OCI-LY7 (cell line): Measurements from ENCODE around the gene ZFTA. TPM values are rescaled to one million over a fixed set of nuclear protein-coding genes. Genes with fewer than 3 reads are reported as not detected.

Experiments used
- BruUV-seq: library from RNA; stranded (reverse); fragments of 400-500 nt; replicated peaks from 2 replicates; lab custom pipeline; 2021; lab: Mats Ljungman, UMichigan
- CTCF ChIA-PET: fragments of 300-600 bp; sonication (Branson Sonifier 250); formaldehyde crosslinking; loops from one replicate; lab custom pipeline; 2022; ENCODE audit warnings: antibody characterized with exemption; ENCODE audit not compliant: unreplicated experiment; lab: Charles Lee
- POLR2A ChIA-PET: fragments of 300-600 bp; sonication (Branson Sonifier 250); formaldehyde crosslinking; loops from one replicate; lab custom pipeline; 2022; ENCODE audit warnings: antibody characterized with exemption; lab: Charles Lee
- DNase-seq: peaks from one replicate; pipeline ENCODE4 v3.0.0-alpha.2; 2015; ENCODE audit warnings: low spot score
- H2AFZ ChIP-seq: fragments of 200-600 bp; sonication (generic), shearing (Covaris generic); 2 replicates; pipeline ENCODE4 v1.6.1; 2014; ENCODE audit warnings: mild to moderate bottlenecking, antibody characterized with exemption, low read length, moderate library complexity
- H3K27ac ChIP-seq: fragments of 200-600 bp; sonication (generic); 2 replicates; pipeline ENCODE4 v1.5.1; 2014; ENCODE audit warnings: mixed run types, low read depth, mild to moderate bottlenecking, moderate library complexity, low read length, inconsistent platforms; ENCODE audit not compliant: poor library complexity, severe bottlenecking
- H3K36me3 ChIP-seq: fragments of 200-600 bp; sonication (generic); 2 replicates; pipeline ENCODE4 v1.6.1; 2014; ENCODE audit warnings: mild to moderate bottlenecking, antibody characterized with exemption, low read length, moderate library complexity, mixed read lengths; ENCODE audit not compliant: insufficient read depth
- H3K4me1 ChIP-seq: fragments of 200-600 bp; sonication (generic); 2 replicates; pipeline ENCODE4 v1.5.1; 2014; ENCODE audit warnings: mild to moderate bottlenecking, low read length; ENCODE audit not compliant: insufficient read depth, poor library complexity, severe bottlenecking
- H3K4me2 ChIP-seq: fragments of 200-600 bp; sonication (generic); 2 replicates; pipeline ENCODE4 v1.6.1; 2014; ENCODE audit warnings: mild to moderate bottlenecking, low read length
- H3K4me3 ChIP-seq: fragments of 200-600 bp; sonication (generic); 2 replicates; pipeline ENCODE4 v1.5.1; 2014; ENCODE audit warnings: mild to moderate bottlenecking, low read depth, low read length; ENCODE audit not compliant: poor library complexity, severe bottlenecking
- H3K79me2 ChIP-seq: fragments of 200-600 bp; sonication (generic); 2 replicates; pipeline ENCODE4 v1.6.1; 2016; ENCODE audit warnings: low read depth, mild to moderate bottlenecking, low read length, moderate library complexity, mixed read lengths; ENCODE audit not compliant: insufficient read depth
- H3K9me2 ChIP-seq: fragments of 200-600 bp; sonication (generic); 2 replicates; pipeline ENCODE4 v1.6.1; 2016; ENCODE audit warnings: mild to moderate bottlenecking, low read length, mixed read lengths; ENCODE audit not compliant: insufficient read depth
- H3K9me3 ChIP-seq: fragments of 200-600 bp; sonication (generic); 2 replicates; pipeline ENCODE4 v1.6.1; 2014; ENCODE audit warnings: mild to moderate bottlenecking, mixed run types, low read length, mixed read lengths
- H4K20me1 ChIP-seq: fragments of 200-600 bp; sonication (generic); 2 replicates; pipeline ENCODE4 v1.6.1; 2014; ENCODE audit warnings: mild to moderate bottlenecking, antibody characterized with exemption, low read length, moderate library complexity, mixed read lengths; ENCODE audit not compliant: insufficient read depth
- CTCF ChIP-seq: fragments of 200-600 bp; sonication (generic); conservative IDR thresholded peaks from 2 replicates; pipeline ENCODE4 v1.5.1; 2014; ENCODE audit warnings: mild to moderate bottlenecking, antibody characterized with exemption, low read length, moderate library complexity, mixed read lengths
- EZH2phosphoT487 ChIP-seq: fragments of 200-600 bp; sonication (generic); IDR thresholded peaks from 2 replicates; pipeline ENCODE4 v1.6.1; 2018; ENCODE audit warnings: low read depth, borderline replicate concordance, mild to moderate bottlenecking, mixed run types, antibody characterized with exemption, low read length, moderate library complexity, mixed read lengths
- intact Hi-C: fragments of 100-400 bp; cut with micrococcal nuclease; formaldehyde crosslinking; loops from one replicate; pipeline ENCODE4 v1.10.0; 2022; ENCODE audit not compliant: unreplicated experiment
- total RNA-seq, 2 experiments: library from RNA; depleted of rRNA in 1 of 2; stranded (reverse); fragments of >200 nt in 1 of 2; shearing (Covaris generic) in 1 of 2; gene quantifications; 2 replicates each; pipeline ENCODE4 v1.2.3, GENCODE V29; 2014 to 2022

ZFTA gene
- total RNA-seq, 2 experiments from 2014 or later, result 6.8 to 12.7 TPM

- Histone ChIP-seq H3K4me1 (peaks cover 20% of the 10 kb centered on the region), H3K27ac (no peak overlapping the region), H2AFZ (no peak overlapping the region), H3K9me2 (no peaks in the 10 kb centered on the region), H4K20me1 (peaks cover 12% of the 10 kb centered on the region; the same call in 1 of the 2 replicates), H3K79me2 (0 out of 2 replicates have a peak, but pooled peaks cover 6% of the 10 kb centered on the region), H3K4me3 (no peak overlapping the region), H3K36me3 (no peaks in the 10 kb centered on the region), H3K4me2 (no peak overlapping the region), H3K9me3 (no peaks in the 10 kb centered on the region)
- DNase-seq, result no peak
- POLR2A ChIA-PET, result no interaction called here
- TF ChIP-seq CTCF (no peak), EZH2phosphoT487 (no peak)
- CTCF ChIA-PET, result no interaction called here
- intact Hi-C loops, result no loop called here
- BruUV-seq, result no TSS peak
Measured at GRCh38 chr11:63770763-63771162, 2.2 kb upstream of the ZFTA start.

- H3K4me1 ChIP-seq, result peaks cover 20% of the 10 kb centered on the region
- no TSS peak for BruUV-seq
- peak overlapping the region; percentile 91 for H3K4me3 ChIP-seq
- peak overlapping the region; percentile 87; the same call in 1 of the 2 replicates for H2AFZ ChIP-seq
- no peak for DNase-seq
- H3K79me2 ChIP-seq, result 0 out of 2 replicates have a peak, but pooled peaks cover 6% of the 10 kb centered on the region
- intact Hi-C loops, result loop anchor here (2.0 to 5.0 kb wide), 4 partner anchors 42 to 377 kb away; partner anchors contain the start of genes MARK2, NAA40 and SPINDOC
- H3K27ac ChIP-seq, result no peak overlapping the region
- H3K9me2 ChIP-seq, result no peaks in the 10 kb centered on the region
- peaks cover 12% of the 10 kb centered on the region; the same call in 1 of the 2 replicates for H4K20me1 ChIP-seq
- H3K4me2 ChIP-seq, result peak overlapping the region; percentile 78
- CTCF ChIA-PET, result no interaction called here
- H3K9me3 ChIP-seq, result no peaks in the 10 kb centered on the region
- TF ChIP-seq CTCF, result no peak
- TF ChIP-seq EZH2phosphoT487, result no peak
- no peaks in the 10 kb centered on the region for H3K36me3 ChIP-seq
- POLR2A ChIA-PET, result no interaction called here
Measured at GRCh38 chr11:63769714-63770455, 1.3 kb upstream of the ZFTA start.
